HEK293 (cell line): ENCODE data around the gene CCT6B.

Source experiments
- MEIS1 ChIP-seq: sonication (generic); formaldehyde crosslinking; IDR thresholded peaks from 2 replicates; pipeline ENCODE4 v1.8.1; 2022; ENCODE audit warnings: missing genetic modification reagents, mild to moderate bottlenecking, borderline replicate concordance
- YY1 ChIP-seq: fragments of 450-650 bp; formaldehyde crosslinking; IDR thresholded peaks from 2 replicates; pipeline ENCODE4 v1.5.1; 2018; ENCODE audit warnings: missing biosample characterization, missing genetic modification characterization

- TF ChIP-seq MEIS1 = no peak
- no peak for TF ChIP-seq YY1 (tag by site-specific recombination)
These were observed 35.4 kb upstream of the CCT6B start for GRCh38 chr17:34996422-34997285.
